ENCODE measurements around the gene PLXDC1. TPM values are rescaled to one million over a fixed set of nuclear protein-coding genes. Genes with fewer than 3 reads are reported as not detected.

Gene PLXDC1
- total RNA-seq, 4 donors from 2014 or later = 1.8 to 13.4 (median 6.4) TPM

GRCh38 chr17:39092692-39093230 lies 58.7 kb downstream of the PLXDC1 start:
- H3K36me3 ChIP-seq = no peaks in the 10 kb centered on the region
- no peak overlapping the region for H3K27ac ChIP-seq
- WGBS, 2 donors = 37 to 43% methylated on average over 6 of the region's 6 CpGs
- H3K27me3 ChIP-seq = no peaks in the 10 kb centered on the region
- intact Hi-C loops (cut with DNase I) = no loop called here
- no peak for DNase-seq
- H3K4me3 ChIP-seq (replicated peaks in 1 of 3) = no peak overlapping the region
- TF ChIP-seq POLR2A (IDR thresholded peaks at IDR 0.05) = no peak
- TF ChIP-seq CTCF (IDR thresholded peaks at IDR 0.05) = no peak
- H3K9me3 ChIP-seq = no peaks in the 10 kb centered on the region
- H3K4me1 ChIP-seq = peaks cover 0 to 19% of the 10 kb centered on the region in 2 donors

DNA sequence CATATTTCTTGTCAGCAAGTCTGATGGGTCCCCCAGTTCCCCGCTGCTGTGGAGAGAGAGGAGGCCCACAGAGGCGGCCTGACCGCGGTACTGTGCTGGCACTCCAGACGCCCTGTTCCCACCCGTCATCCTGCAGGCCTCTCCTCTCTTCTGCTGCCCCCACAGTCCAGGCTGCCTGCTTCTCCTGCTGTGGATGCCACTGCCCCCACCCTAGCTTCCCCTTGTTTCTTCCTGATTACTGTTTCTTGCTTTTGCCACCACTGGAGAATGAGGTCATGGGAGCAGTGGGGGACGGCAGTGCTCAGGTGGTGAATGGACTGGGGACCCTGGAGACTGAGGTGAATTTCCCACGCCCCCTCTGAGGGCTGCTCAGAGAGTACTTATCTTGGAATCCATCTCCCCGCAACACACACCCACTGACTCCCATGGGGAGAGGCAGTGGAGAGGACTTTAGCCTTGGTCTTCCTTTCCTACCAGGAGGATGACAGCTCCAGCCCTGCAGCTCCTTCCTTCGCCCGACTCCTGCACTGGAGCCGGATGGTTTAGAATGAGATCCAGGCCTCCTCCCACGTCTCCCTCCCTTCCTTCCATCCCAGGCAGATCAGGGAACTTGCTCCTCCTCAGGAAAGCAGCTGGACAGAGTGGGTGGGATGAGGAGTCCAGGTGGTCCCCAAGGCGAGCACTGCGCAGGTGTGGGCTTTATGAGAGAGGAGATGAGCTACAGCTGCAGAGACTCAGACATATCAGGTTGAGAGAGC lies 60.4 kb downstream of the PLXDC1 start:
- no peak for DNase-seq
- H3K27ac ChIP-seq = no peak overlapping the region
- 86 to 87% methylated on average over 15 of the region's 15 CpGs for WGBS, 2 donors
- H3K4me1 ChIP-seq = peaks cover 0 to 11% of the 10 kb centered on the region in 2 donors
- no peaks in the 10 kb centered on the region for H3K36me3 ChIP-seq
- H3K27me3 ChIP-seq = no peaks in the 10 kb centered on the region
- intact Hi-C loops (cut with DNase I) = no loop called here
- no peak overlapping the region for H3K4me3 ChIP-seq (replicated peaks in 1 of 3)
- TF ChIP-seq POLR2A (IDR thresholded peaks at IDR 0.05) (no peak), CTCF (IDR thresholded peaks at IDR 0.05) (no peak)
- H3K9me3 ChIP-seq = no peaks in the 10 kb centered on the region

- TF ChIP-seq CTCF (IDR thresholded peaks at IDR 0.05) (no peak), POLR2A (IDR thresholded peaks at IDR 0.05) (no peak)
- H3K27me3 ChIP-seq = no peaks in the 10 kb centered on the region
- H3K9me3 ChIP-seq = no peaks in the 10 kb centered on the region
- no peak overlapping the region for H3K27ac ChIP-seq
- WGBS, 2 donors = 87 to 89% methylated on average over 8 to 9 of the region's 9 CpGs
- no peaks in the 10 kb centered on the region for H3K36me3 ChIP-seq
- intact Hi-C loops (cut with DNase I) = no loop called here
- H3K4me3 ChIP-seq (replicated peaks in 1 of 3) = no peak overlapping the region
- no peak for DNase-seq
- peaks cover 0 to 5% of the 10 kb centered on the region in 2 donors for H3K4me1 ChIP-seq
Observed at GRCh38 chr17:39090400-39090799, 61.0 kb downstream of the PLXDC1 start.

DNA sequence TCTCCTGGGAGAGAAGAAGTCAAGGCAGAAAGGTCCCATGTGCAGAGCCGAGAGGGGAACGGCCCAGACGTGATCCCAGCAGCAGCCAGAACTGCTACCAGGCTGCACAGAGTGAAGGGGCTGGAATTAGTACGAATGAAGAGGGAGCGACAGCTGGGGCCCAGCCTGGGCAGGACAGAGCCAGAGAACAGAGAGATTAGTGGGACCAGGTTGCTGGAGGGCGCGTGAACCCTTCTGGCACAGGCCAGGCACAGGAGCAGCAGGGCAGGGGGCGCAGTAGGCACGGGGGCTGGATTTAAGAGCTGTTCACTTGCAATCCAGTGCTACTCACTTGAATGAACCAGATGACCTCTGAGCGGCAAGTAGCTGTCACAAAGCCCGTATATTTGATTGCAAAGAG lies 66.9 kb downstream of the PLXDC1 start:
- Histone ChIP-seq H3K4me1 (peaks cover 0 to 12% of the 10 kb centered on the region in 2 donors), H3K36me3 (no peaks in the 10 kb centered on the region), H3K9me3 (no peaks in the 10 kb centered on the region), H3K4me3 (replicated peaks in 1 of 3) (no peak overlapping the region), H3K27me3 (no peaks in the 10 kb centered on the region), H3K27ac (no peak overlapping the region)
- no peak for TF ChIP-seq POLR2A (IDR thresholded peaks at IDR 0.05)
- TF ChIP-seq CTCF (IDR thresholded peaks at IDR 0.05) = no peak
- no peak for DNase-seq
- intact Hi-C loops (cut with DNase I) = no loop called here
- 75 to 79% methylated on average over 11 of the region's 11 CpGs for WGBS, 2 donors

- H3K9me3 ChIP-seq = no peaks in the 10 kb centered on the region
- H3K36me3 ChIP-seq = no peaks in the 10 kb centered on the region
- H3K27ac ChIP-seq = no peak overlapping the region
- DNase-seq = no peak
- TF ChIP-seq POLR2A (IDR thresholded peaks at IDR 0.05) (no peak), CTCF (IDR thresholded peaks at IDR 0.05) (no peak)
- H3K27me3 ChIP-seq = no peaks in the 10 kb centered on the region
- WGBS, 2 donors = 98 to 100% methylated on average over 2 to 4 of the region's 5 CpGs
- intact Hi-C loops (cut with DNase I) = no loop called here
- H3K4me1 ChIP-seq = peaks cover 0 to 12% of the 10 kb centered on the region in 2 donors
- no peak overlapping the region for H3K4me3 ChIP-seq (replicated peaks in 1 of 3)
Observed at GRCh38 chr17:39083270-39083669, 68.2 kb downstream of the PLXDC1 start.
